Measurements from ENCODE around the gene HMX1.

Gene HMX1

GRCh38 chr4:8892556-8893226 is 21.1 kb upstream of the HMX1 start:
- DNase-seq (ENCODE audit: low read depth in 2 of 2) = no peak

GRCh38 chr4:8891646-8892555 is 20.3 kb upstream of the HMX1 start:
- DNase-seq (ENCODE audit: low read depth in 2 of 2) = no peak

- no peak for DNase-seq (ENCODE audit: low read depth in 2 of 2)
Observed at GRCh38 chr4:8891255-8891645, 19.6 kb upstream of the HMX1 start.

- no peak for DNase-seq (ENCODE audit: low read depth in 2 of 2)
Observed at GRCh38 chr4:8888856-8889255, 17.2 kb upstream of the HMX1 start.

- DNase-seq (ENCODE audit: low read depth in 2 of 2) = no peak
Observed at GRCh38 chr4:8886612-8887406, 15.2 kb upstream of the HMX1 start.

- DNase-seq (ENCODE audit: low read depth in 2 of 2) = no peak
Observed at GRCh38 chr4:8882239-8882638, 10.6 kb upstream of the HMX1 start.

- no peak for DNase-seq (ENCODE audit: low read depth in 2 of 2)
Observed at GRCh38 chr4:8880851-8881250, 9.2 kb upstream of the HMX1 start.

- no peak for DNase-seq (ENCODE audit: low read depth in 2 of 2)
Observed at GRCh38 chr4:8879574-8879973, 7.9 kb upstream of the HMX1 start.

- no peak for DNase-seq (ENCODE audit: low read depth in 2 of 2)
Observed at GRCh38 chr4:8878421-8878820, 6.8 kb upstream of the HMX1 start.

- DNase-seq (ENCODE audit: low read depth in 2 of 2) = no peak
Observed at GRCh38 chr4:8877780-8878040, 6.1 kb upstream of the HMX1 start.

- no peak for DNase-seq (ENCODE audit: low read depth in 2 of 2)
Observed at GRCh38 chr4:8876982-8877779, 5.5 kb upstream of the HMX1 start.

- no peak for DNase-seq (ENCODE audit: low read depth in 2 of 2)
Observed at GRCh38 chr4:8874896-8875680, 3.4 kb upstream of the HMX1 start.

- no peak for DNase-seq (ENCODE audit: low read depth in 2 of 2)
Observed at GRCh38 chr4:8874003-8874895, 2.6 kb upstream of the HMX1 start.

- no peak for DNase-seq (ENCODE audit: low read depth in 2 of 2)
Observed at GRCh38 chr4:8872402-8873291, 1.0 kb upstream of the HMX1 start.

- DNase-seq (ENCODE audit: low read depth in 2 of 2) = no peak
Observed at GRCh38 chr4:8870647-8871416, 807 bp downstream of the HMX1 start.

GRCh38 chr4:8869898-8870646 is 1.6 kb downstream of the HMX1 start:
- no peak for DNase-seq (ENCODE audit: low read depth in 2 of 2)

Data from stimulated activated CD4-positive, alpha-beta T cell treated with anti-CD3 and anti-CD28 coated beads, Interleukin-1b, Interleukin-23, amount 100 ng/mL, for 1 hour (primary cell).